ENCODE results near the gene ENPEP. TPM values are rescaled to one million over a fixed set of nuclear protein-coding genes. Genes with fewer than 3 reads are reported as not detected.
"Not testable (repeated sequence)": the region's sequence is repeated elsewhere in the genome, so short reads cannot be mapped to it uniquely, and the experiment has no call there.

Gene ENPEP
- total RNA-seq, 1 donor from 2014 or later: 3.5 TPM

DNA sequence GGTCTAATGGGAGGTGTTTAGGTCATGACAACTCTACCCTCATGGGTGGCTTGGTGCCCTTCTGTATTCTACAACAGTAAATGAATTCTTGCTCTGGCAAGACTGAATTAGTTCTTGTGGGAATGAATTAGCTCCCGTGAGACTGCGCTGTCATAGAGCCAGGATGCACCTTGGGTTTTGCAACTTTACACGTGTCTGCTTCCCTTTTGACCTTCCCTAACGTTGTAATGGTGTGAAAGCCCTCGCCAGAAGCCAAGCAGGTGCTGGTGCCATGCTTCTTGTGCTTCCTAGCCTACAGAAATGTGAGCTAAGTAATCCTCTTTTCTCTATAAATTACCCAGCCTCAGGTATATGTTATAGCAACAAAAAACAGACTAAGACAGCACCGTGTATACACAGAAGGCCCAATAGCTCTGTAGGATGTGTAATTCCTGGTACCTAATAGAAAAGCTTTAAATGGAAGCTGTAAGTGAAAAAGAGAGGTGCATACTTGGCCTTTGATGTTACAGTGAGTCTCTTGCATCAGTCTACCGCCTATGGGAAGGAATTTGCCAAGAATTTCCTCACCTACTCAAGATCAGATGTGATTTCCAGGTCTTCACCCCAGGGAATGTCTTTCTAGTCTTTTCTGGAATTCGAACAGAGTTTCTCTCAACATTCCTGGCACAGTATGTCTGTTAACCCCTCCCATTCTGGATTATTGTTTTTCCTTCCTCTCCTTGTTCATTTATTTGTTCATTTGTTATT lies 3.2 kb upstream of the ENPEP start:
- H3K27me3 ChIP-seq (ENCODE audit: low read depth): peaks cover 7% of the 10 kb centered on the region
- intact Hi-C loops (cut with micrococcal nuclease): no loop called here

DNA sequence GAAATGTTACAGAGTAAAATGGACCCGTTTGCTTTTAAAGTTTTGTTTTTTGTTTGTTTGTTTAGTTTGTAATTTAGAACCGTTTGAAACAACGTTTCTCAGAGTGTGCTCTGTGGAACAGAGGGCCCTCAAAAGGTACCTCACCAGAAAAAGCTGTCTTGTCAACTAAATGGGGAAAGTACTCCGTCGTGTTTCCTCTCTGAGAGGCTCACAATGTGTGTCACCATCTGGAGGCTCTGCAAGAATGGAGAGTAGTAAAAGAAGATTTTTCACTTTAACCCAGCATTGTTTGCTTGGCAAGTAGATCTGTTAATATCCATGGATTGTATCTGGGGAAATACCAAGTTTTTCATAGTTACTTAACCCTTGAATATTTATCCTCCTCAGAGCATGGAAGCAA lies 1.5 kb upstream of the ENPEP start:
- TF ChIP-seq, protein P1, sequence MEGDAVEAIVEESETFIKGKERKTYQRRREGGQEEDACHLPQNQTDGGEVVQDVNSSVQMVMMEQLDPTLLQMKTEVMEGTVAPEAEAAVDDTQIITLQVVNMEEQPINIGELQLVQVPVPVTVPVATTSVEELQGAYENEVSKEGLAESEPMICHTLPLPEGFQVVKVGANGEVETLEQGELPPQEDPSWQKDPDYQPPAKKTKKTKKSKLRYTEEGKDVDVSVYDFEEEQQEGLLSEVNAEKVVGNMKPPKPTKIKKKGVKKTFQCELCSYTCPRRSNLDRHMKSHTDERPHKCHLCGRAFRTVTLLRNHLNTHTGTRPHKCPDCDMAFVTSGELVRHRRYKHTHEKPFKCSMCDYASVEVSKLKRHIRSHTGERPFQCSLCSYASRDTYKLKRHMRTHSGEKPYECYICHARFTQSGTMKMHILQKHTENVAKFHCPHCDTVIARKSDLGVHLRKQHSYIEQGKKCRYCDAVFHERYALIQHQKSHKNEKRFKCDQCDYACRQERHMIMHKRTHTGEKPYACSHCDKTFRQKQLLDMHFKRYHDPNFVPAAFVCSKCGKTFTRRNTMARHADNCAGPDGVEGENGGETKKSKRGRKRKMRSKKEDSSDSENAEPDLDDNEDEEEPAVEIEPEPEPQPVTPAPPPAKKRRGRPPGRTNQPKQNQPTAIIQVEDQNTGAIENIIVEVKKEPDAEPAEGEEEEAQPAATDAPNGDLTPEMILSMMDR (IDR thresholded peaks at IDR 0.05; ENCODE audit: borderline replicate concordance): no peak
- H3K4me3 ChIP-seq: no peak overlapping the region
- H3K36me3 ChIP-seq: no peaks in the 10 kb centered on the region
- peaks cover 7% of the 10 kb centered on the region for H3K27me3 ChIP-seq (ENCODE audit: low read depth)
- H3K4me1 ChIP-seq: peaks cover 9% of the 10 kb centered on the region
- no peak for DNase-seq
- intact Hi-C loops (cut with micrococcal nuclease): no loop called here
- H3K27ac ChIP-seq (replicated peaks): no peak overlapping the region
- H3K9me3 ChIP-seq (replicated peaks): peaks cover 2% of the 10 kb centered on the region

More for the DNA sequence above, 3.2 kb upstream of the ENPEP start:
- Histone ChIP-seq H3K4me3 (no peak overlapping the region), H3K4me1 (peaks cover 9% of the 10 kb centered on the region), H3K36me3 (no peaks in the 10 kb centered on the region), H3K27ac (replicated peaks) (no peak overlapping the region), H3K9me3 (replicated peaks) (peaks cover 11% of the 10 kb centered on the region)
- TF ChIP-seq, protein P1 (IDR thresholded peaks at IDR 0.05; ENCODE audit: borderline replicate concordance): no peak
- no peak for DNase-seq

DNA sequence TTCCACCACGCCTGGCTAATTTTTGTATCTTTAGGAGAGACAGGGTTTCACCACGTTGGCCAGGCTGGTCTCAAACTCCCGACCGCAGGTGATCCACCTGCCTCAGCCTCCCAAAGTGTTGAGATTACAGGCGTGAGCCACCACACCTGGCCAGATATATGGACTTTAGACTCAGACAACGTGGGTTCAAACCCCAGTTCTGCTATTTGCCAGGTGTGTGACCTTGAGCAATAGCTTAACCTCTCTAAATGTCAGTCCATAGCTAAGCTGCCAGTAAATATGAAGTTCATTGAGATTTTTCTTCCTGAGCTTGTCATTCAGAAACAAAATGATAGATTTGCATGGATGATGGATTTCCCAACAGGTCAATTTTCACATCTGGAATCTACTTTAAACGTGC lies 875 bp upstream of the ENPEP start:
- H3K4me1 ChIP-seq; H3K9me3 ChIP-seq (replicated peaks); H3K36me3 ChIP-seq; intact Hi-C loops (cut with micrococcal nuclease); H3K27me3 ChIP-seq (ENCODE audit: low read depth); DNase-seq: not testable (repeated sequence)
- peak overlapping the region; percentile 66 for H3K4me3 ChIP-seq
- H3K27ac ChIP-seq (replicated peaks): peak overlapping the region; percentile 75

DNA sequence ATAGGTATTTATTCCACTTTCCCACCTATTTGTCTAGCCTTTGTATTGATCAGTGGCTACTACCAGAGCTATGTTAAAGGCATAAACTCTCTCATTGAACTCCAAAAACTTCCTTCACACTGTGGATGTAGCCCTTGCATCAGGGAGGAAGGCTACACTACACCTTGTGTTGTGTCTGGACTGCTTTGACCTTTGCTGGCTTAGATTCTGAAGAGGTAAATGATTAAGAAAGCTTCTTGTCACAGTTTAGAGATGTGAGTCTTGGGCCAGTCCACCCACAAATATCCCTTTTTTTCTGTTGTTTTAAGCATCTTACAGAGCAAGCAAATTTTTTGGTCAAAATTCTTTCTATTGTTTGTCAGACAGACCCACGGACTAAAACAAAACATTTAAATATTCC lies 1.9 kb downstream of the ENPEP start:
- Histone ChIP-seq H3K4me3 (peak overlapping the region; percentile 66), H3K27ac (replicated peaks) (peak overlapping the region; percentile 75), H3K4me1 (peaks cover 9% of the 10 kb centered on the region), H3K27me3 (ENCODE audit: low read depth) (peaks cover 7% of the 10 kb centered on the region), H3K9me3 (replicated peaks) (no peaks in the 10 kb centered on the region), H3K36me3 (no peaks in the 10 kb centered on the region)
- DNase-seq: no peak
- TF ChIP-seq, protein P1 (IDR thresholded peaks at IDR 0.05; ENCODE audit: borderline replicate concordance): no peak
- intact Hi-C loops (cut with micrococcal nuclease): no loop called here

DNA sequence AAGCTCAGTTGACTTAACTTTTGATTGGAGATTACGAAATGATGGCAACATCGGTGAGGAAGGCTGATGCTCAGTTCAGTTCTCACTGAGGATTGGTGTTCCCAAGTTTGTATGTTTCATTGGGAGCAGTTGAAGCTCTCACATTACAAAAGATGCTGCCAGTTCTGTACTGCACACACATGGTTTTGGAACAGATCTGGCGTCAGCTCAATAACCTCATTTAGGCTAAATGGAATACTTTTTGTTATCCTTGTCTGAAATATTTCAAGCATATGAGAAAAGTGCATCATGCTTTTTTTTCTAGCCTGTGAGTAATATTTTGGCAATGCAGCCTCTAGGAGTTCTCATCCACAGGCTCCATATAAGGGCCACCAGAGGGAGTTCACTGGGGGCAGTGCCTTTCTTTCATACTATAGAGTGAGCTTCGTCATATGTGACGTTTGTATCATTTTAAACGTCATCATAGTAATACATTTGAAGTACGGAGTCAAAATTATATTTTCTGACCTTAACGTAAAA lies 4.1 kb downstream of the ENPEP start:
- intact Hi-C loops (cut with micrococcal nuclease): no loop called here
- H3K27me3 ChIP-seq (ENCODE audit: low read depth): peaks cover 7% of the 10 kb centered on the region
- no peaks in the 10 kb centered on the region for H3K36me3 ChIP-seq
- no peak for DNase-seq
- peak overlapping the region; percentile 66 for H3K4me3 ChIP-seq
- TF ChIP-seq, protein P1 (IDR thresholded peaks at IDR 0.05; ENCODE audit: borderline replicate concordance): peak; percentile 34
- H3K27ac ChIP-seq (replicated peaks): peak overlapping the region; percentile 66
- H3K9me3 ChIP-seq (replicated peaks): no peaks in the 10 kb centered on the region
- peaks cover 14% of the 10 kb centered on the region for H3K4me1 ChIP-seq

DNA sequence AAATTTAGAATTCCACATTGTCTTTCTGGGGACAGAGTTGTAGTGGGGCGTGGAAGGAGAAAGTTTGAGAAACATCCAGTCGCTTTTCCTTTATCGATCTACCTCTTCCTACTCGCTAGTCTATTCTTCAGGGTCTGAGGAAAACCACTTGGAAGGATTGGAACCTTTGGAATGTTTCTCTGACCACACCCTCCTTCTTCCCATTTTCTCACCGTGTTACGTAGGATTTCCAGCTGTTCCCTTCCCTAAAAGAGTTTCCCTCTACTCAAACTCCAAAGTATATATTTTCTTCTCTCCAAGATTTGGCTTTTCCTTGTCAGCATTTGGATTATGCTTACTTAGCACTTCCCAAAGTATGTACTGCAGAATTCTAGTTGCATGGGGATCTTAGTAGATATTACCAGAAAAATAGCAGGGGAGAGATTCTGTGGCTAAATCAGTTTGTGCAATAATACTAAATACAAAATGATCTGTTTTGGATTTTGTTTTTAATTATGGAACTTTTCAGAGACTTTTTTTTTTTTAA lies 4.9 kb downstream of the ENPEP start:
- intact Hi-C loops (cut with micrococcal nuclease): no loop called here

More for the DNA sequence above, 4.9 kb downstream of the ENPEP start:
- DNase-seq: no peak
- TF ChIP-seq, protein P1 (IDR thresholded peaks at IDR 0.05; ENCODE audit: borderline replicate concordance): no peak
- Histone ChIP-seq H3K9me3 (replicated peaks) (no peaks in the 10 kb centered on the region), H3K4me3 (peak overlapping the region; percentile 66), H3K4me1 (peaks cover 14% of the 10 kb centered on the region), H3K27ac (replicated peaks) (peak overlapping the region; percentile 66), H3K36me3 (no peaks in the 10 kb centered on the region), H3K27me3 (ENCODE audit: low read depth) (peaks cover 7% of the 10 kb centered on the region)
